Calu3 (cell line): Measurements from ENCODE around the gene TET2. TPM values are rescaled to one million over a fixed set of nuclear protein-coding genes. Genes with fewer than 3 reads are reported as not detected.

ENCODE experiments used
- BruUV-seq: library from RNA; stranded (reverse); fragments of 400-500 nt; replicated peaks from 2 replicates; lab custom pipeline; 2021; lab: Mats Ljungman, UMichigan
- CTCF ChIA-PET: fragments of 300-600 bp; sonication (Branson Sonifier 250); formaldehyde crosslinking; loops from one replicate; lab custom pipeline; 2022; ENCODE audit warnings: antibody characterized with exemption; lab: Charles Lee
- DNase-seq: peaks from one replicate; pipeline ENCODE4 v3.0.0; 2022
- H3K27ac Mint-ChIP-seq: one replicate; pipeline ENCODE4 v1.8.0; 2022; ENCODE audit warnings: mixed read lengths; ENCODE audit not compliant: unreplicated experiment
- H3K27me3 Mint-ChIP-seq: one replicate; pipeline ENCODE4 v1.8.0; 2022; ENCODE audit warnings: mixed read lengths; ENCODE audit not compliant: unreplicated experiment
- H3K36me3 Mint-ChIP-seq: one replicate; pipeline ENCODE4 v1.8.0; 2022; ENCODE audit warnings: mild to moderate bottlenecking, moderate library complexity, mixed read lengths; ENCODE audit not compliant: insufficient read depth, unreplicated experiment
- H3K4me1 Mint-ChIP-seq: one replicate; pipeline ENCODE4 v1.8.0; 2022; ENCODE audit warnings: mild to moderate bottlenecking, low read depth, mixed read lengths; ENCODE audit not compliant: unreplicated experiment
- H3K4me3 Mint-ChIP-seq: one replicate; pipeline ENCODE4 v1.8.0; 2022; ENCODE audit warnings: mild to moderate bottlenecking, low read depth, moderate library complexity, mixed read lengths; ENCODE audit not compliant: unreplicated experiment
- H3K9me3 Mint-ChIP-seq: one replicate; pipeline ENCODE4 v1.8.0; 2022; ENCODE audit warnings: low read depth, mixed read lengths; ENCODE audit not compliant: unreplicated experiment
- CTCF ChIP-seq: fragments of 200-600 bp; IDR thresholded peaks from one replicate; pipeline ENCODE4 v1.8.0; 2022; ENCODE audit warnings: antibody characterized with exemption; ENCODE audit not compliant: unreplicated experiment
- intact Hi-C: fragments of 100-400 bp; cut with micrococcal nuclease; formaldehyde crosslinking; loops from one replicate; pipeline ENCODE4 v1.10.0; 2022; ENCODE audit not compliant: unreplicated experiment
- total RNA-seq: library from RNA; stranded (reverse); gene quantifications from 2 replicates; pipeline ENCODE4 v1.2.3, GENCODE V29; 2022

Gene TET2
- total RNA-seq, 1 experiment from 2014 or later: 19.2 TPM

- no peak for DNase-seq
- no peak overlapping the region for H3K27ac Mint-ChIP-seq
- BruUV-seq: no TSS peak
These were observed 24.0 kb downstream of the TET2 start for GRCh38 chr4:105170711-105171110.

DNA sequence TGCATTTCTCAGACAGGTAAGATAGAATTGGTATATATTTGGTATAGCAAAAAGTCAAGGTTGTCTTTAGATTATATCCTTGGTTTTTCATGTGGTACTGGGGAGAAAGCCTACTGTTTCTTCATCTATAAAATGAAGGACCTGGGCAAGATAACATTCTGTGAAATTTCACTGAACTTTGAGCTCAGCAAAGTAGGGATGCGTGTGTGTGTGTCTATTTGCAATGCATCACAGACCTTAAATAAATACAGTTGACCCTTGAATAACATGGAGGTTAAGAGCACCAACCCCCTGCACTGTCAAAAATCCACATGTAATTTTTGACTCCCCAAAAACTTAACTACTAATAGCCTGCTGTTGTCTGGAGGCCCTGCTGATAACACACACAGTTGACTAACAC lies 25.2 kb downstream of the TET2 start:
- no peak for DNase-seq
- Mint-ChIP-seq H3K27me3 (no peaks in the 10 kb centered on the region), H3K4me3 (no peak overlapping the region), H3K36me3 (no peaks in the 10 kb centered on the region), H3K4me1 (no peaks in the 10 kb centered on the region), H3K27ac (no peak overlapping the region), H3K9me3 (peaks cover 8% of the 10 kb centered on the region)
- CTCF ChIA-PET: interaction anchor here (1.1 kb wide), 1 partner anchor 15 kb away, joined by 3 read pairs; no protein-coding TSS in a partner anchor
- BruUV-seq: no TSS peak
- no peak for TF ChIP-seq CTCF
- intact Hi-C loops: no loop called here

More at GRCh38 chr4:105170711-105171110, 24.0 kb downstream of the TET2 start:
- Mint-ChIP-seq H3K36me3 (no peaks in the 10 kb centered on the region), H3K9me3 (peaks cover 8% of the 10 kb centered on the region), H3K4me3 (no peak overlapping the region), H3K4me1 (no peaks in the 10 kb centered on the region), H3K27me3 (no peaks in the 10 kb centered on the region)
- CTCF ChIA-PET: no interaction called here
- no peak for TF ChIP-seq CTCF
- intact Hi-C loops: no loop called here

- intact Hi-C loops: no loop called here
These were observed 27.4 kb downstream of the TET2 start for GRCh38 chr4:105174098-105174497.

DNA sequence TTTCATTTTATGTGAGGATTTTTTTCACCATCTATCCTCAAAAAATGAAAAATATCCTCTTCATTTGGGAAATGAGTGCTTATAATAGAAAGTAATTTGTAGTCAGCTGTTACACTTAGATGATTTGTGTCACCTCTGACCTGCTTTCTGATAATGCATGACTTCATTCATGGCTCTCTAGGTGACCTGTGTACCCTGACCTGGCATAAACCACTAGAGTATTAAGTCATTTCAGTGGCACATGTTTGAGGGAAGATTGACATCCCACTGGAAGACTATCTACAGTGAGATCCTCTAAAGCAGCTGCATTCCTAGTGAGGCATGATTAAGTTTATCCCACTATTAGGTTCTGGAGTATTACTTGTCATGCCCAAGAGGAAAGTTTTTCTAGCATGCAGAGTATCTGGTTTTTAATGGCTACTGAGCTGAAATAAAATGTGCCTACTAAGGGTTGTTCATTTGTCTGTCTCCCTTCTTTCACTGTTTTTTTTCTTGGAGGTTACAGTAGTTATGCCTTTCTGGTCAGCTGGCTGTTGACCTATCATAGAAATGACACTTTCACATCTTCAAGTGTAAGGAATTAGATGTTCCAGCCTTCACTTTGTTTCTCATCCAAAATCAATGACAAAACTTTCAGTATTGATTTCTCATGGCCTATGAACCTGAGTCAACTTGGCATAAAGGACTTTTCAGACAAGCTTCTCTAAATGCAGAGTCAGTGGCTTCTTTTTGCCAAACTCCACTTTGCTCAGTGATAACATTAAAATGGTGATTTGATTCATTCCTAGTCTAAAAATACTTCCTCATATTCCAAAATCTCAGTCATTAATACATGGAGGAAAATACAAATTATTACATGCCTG lies 33.1 kb downstream of the TET2 start:
- Mint-ChIP-seq H3K4me3 (no peak overlapping the region), H3K27ac (no peak overlapping the region), H3K36me3 (no peaks in the 10 kb centered on the region), H3K9me3 (peaks cover 6% of the 10 kb centered on the region), H3K27me3 (no peaks in the 10 kb centered on the region), H3K4me1 (peaks cover 5% of the 10 kb centered on the region)
- CTCF ChIA-PET: no interaction called here
- intact Hi-C loops: no loop called here
- no peak for DNase-seq
- TF ChIP-seq CTCF: no peak
- BruUV-seq: no TSS peak

More at GRCh38 chr4:105174098-105174497, 27.4 kb downstream of the TET2 start:
- Mint-ChIP-seq H3K27me3 (no peaks in the 10 kb centered on the region), H3K27ac (no peak overlapping the region), H3K4me3 (no peak overlapping the region), H3K4me1 (no peaks in the 10 kb centered on the region), H3K9me3 (peaks cover 8% of the 10 kb centered on the region), H3K36me3 (no peaks in the 10 kb centered on the region)
- no TSS peak for BruUV-seq
- TF ChIP-seq CTCF: no peak
- CTCF ChIA-PET: no interaction called here
- no peak for DNase-seq
